GM18870 (cell line): Measurements from ENCODE around the gene RHBDD3.
"Not testable (repeated sequence)": the region's sequence is repeated elsewhere in the genome, so short reads cannot be mapped to it uniquely, and the experiment has no call there.

ENCODE experiments used
- ATAC-seq: cut with Tn5 transposase; IDR thresholded peaks from one replicate; pipeline ENCODE4 v1.9.1; 2021; ENCODE audit warnings: moderate library complexity; ENCODE audit not compliant: unreplicated experiment

The RHBDD3 gene

DNA sequence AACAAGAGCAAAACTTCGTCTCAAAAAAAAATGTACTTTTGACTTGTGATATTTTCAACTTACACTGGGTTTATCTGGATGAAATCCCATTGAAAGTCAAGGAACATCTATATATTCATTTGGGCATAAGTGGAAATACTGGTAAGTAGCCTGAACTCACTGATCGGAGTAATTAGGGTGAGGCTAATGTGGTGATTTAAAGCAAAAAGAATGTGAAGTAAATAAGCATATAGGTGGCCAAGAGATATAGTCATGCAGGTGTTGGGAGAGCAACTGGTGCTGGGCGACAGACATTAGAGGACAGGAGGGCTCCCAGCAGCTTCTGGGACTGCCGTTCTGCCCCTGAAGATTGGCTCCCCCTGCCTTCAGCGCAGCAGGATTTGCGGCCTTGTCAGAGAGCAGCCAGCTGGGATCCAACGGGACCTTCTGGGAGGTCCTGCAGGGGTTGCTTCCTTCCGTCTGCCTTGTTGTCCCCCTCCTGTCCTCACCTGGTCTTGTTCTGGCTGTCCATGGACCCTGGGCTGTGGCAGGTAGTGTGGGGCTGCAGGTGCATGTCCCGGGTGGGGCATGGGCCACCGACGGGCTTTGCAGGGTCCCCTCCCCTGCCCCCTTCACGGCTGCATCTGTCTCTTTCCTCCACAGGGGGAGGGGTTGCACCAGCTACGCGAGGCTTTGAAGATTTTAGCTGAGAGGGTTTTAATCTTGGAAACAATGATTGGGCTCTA, 14.1 kb downstream of the RHBDD3 start:
- no peak for ATAC-seq

- no peak for ATAC-seq
These were observed 15.5 kb downstream of the RHBDD3 start for GRCh38 chr22:29251981-29252911.

GRCh38 chr22:29251265-29251664, 16.5 kb downstream of the RHBDD3 start:
- no peak for ATAC-seq

DNA sequence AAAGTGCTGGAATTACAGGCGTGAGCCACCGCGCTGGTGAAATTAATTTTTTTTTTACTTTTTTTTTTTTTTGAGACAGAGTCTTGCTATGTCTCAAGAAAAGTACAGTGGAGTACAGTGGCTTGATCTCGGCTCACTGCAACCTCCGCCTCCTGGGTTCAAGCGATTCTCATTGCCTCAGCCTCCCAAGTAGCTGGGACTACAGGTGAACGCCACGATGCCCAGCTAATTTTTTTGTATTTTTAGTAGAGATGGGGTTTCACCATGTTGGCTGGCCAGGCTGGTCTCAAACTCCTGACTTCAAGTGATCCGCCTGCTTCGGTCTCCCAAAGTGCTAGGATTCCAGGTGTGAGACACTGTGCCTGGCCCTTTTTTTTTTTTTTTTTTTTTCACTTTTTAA, 19.9 kb downstream of the RHBDD3 start:
- ATAC-seq = not testable (repeated sequence)

- no peak for ATAC-seq
These were observed 22.0 kb downstream of the RHBDD3 start for GRCh38 chr22:29245626-29246385.

DNA sequence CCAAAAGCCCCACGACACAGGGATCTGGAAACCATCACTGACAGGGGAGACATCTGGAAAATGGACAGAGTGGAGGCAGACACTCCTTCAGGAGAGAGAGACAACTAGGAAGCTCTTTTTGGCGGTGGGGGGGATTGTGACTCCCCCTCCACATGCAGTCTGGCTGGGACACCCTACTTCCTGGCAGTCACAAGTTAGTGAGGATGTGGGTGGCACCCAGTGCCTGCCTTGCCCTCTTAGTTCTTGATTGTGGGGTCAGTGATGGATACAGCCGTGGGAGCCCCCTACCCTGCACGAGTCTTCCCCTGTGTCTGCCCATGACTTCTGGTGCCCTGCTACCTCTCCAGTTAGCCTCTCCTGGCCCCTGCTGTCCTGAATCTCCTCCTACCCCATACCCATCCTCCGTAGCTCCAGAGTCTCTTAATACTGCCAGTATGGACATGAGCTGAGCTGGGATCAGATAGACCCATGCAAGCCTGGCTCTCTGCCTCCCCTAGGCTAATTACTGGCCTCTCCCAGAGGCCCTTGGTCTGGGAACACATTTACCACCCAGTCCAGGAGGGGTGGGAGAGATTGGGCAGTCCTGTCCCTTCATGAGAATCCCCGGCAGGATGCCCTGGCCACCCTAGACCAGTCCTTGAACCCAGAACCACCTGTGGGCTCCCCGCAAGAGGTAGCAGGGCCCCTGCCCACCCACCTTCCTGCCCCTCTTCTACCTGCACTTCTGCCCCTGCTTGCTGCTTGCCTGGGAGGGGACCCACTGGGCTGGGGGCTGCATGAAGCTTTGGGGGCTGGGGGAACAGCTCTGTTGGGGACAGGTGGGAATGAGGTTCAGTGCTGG, 22.8 kb downstream of the RHBDD3 start:
- ATAC-seq = no peak

DNA sequence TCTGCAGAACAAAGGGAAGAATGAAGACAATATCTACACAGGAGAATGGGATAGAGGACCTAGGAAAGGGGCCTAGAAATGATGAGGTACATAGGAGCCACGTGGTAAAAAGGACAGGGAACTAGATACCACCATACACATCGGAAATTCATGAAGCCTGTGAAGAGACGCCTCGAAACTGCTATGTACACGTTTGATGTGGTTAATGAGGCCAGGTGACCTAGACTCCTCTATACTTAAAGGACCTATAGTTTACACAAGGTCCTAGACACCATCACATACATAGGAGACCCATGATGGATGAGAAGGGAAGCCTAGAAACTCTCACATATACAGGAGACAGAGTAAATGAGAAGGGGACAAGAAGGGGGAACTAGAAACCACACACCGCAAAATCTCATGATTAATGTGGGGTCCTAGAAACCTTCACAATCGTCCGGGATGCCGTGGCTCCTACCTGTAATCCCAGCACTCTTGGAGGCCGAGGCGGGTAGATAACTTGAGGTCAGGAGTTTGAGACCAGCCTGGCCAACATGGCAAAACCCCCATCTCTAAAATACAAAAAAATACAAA, 23.8 kb downstream of the RHBDD3 start:
- ATAC-seq = no peak

DNA sequence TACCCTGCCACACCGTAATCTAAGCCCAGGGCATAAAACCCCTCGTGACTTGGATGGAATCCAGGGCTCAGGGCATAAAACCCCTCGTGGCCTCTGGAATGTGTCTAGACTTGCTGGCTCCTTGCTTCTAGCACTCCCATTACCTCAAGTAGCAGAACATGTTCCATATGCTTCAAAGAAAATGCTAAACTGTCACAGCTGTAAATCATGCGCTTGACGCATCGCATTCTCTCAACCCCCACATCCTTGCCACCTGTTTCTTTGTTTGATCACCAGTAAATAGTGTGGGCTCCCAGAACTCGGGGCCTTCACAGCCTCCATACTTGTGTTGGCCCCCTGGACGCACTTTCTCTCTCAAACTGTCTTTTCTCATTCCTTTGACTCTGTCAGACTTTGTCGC, 27.3 kb downstream of the RHBDD3 start:
- ATAC-seq = not testable (repeated sequence)

- no peak for ATAC-seq
These were observed 34.4 kb downstream of the RHBDD3 start for GRCh38 chr22:29233277-29233877.

GRCh38 chr22:29231971-29232959, 35.5 kb downstream of the RHBDD3 start:
- no peak for ATAC-seq

DNA sequence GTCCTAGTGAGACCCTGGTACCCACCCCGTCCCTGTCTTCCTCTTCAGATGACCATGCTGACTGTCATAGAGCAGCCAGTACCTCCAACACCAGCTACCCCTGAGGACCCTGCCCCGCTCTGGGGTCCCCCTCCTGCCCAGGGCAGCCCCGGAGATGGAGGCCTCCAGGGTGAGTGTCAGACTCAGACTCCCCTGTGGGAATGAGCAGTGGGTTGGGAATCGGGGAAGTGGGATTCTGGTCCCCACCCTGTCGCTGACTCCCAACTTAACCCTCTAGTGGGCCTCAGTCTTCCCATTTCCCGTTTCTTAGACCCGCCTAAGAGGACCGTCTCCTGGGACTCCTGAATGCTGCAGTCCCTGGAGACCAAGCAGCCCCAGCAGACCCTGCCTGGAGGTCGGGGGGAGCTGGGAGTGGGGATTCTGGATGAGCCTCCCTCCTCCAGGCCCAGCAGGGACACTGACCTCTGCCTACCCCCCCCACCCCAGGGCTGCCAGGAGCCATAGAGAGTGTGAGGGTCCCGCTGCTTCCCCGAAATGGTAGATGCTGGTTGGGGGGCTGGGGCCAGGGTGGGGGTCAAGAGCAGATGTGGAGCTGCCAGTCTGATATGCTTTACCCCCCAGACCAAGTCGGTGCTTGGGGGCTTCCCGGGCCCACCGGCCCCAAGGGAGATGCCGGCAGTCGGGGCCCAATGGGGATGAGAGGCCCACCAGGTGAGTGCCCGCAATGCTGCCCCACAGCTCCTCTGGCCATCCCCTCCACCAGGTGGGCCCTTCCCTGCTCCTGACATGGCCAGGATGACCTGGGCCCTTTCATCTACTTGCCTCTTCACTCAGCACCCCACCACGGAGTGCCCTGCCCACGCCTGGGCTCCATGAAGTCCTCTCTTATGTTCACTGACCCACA, 36.6 kb downstream of the RHBDD3 start:
- ATAC-seq = no peak

- ATAC-seq = no peak
These were observed 41.3 kb downstream of the RHBDD3 start for GRCh38 chr22:29226351-29226981.

DNA sequence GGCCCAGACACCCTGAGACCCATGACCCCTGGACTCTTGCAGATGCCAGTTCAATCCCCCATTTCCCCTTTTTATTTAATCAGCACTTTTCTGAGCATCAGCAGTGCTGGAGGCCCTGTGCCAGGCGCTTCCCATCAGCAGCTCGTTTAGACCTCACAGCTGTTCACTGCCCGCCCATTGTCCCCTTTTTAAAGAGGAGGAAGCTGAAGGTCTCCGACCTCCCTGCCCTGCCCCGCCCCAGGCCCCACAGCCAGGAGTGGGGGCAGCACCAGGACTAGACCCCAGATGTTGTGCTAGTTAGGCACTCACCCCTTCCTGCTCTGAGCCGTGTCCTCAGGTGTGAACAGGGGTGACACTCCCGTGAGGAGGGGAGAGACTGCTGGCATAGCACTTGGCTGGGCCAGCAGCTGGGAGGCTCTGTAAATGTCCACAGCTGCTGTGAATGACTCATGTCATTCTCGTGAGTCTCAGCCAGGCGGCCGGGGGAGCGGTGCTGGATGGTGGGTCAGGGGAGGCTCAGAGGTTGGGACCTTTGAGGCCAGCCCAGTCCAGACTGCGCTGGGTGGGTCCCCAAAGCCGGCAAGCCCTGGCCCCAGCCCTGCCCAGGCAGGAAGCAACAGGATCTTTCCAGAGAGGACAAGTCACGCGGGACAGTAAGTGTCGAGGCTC, 42.2 kb downstream of the RHBDD3 start:
- no peak for ATAC-seq

DNA sequence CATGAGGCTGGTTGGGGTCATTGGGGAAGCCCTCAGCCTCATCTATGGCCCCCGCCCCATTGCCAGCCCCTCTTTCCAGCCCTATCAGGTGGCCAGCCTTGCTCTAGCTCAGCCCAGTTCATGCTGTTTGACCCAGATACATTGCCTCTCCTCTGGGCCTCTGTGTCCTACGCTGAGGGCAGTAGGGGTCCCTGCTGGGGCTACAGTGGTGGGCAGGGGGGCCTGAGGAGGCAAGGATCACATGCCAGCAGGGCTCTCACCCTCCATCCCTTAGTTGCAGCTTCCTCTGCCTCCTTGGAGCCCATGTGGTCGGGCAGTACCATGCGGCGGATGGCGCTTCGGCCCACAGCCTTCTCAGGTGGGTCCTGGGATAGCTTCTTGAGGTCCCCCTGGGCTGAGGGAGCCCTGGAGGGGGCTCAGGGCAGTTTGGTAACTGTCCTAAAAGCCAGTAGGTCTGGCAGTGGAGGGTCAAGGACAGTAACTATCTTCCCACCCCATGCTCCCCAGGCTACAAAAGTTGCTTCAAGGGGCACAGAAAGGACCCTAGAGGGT, 42.8 kb downstream of the RHBDD3 start:
- ATAC-seq = no peak

- no peak for ATAC-seq
These were observed 43.5 kb downstream of the RHBDD3 start for GRCh38 chr22:29224121-29224858.
